CD4-positive, alpha-beta T cell treated with Interleukin-4 for 1 hour (primary cell): ENCODE data around the gene CEMIP.

Source experiments
- DNase-seq, 2 donors: peaks; one replicate each; pipeline ENCODE4 v3.0.0-alpha.2; 2020 to 2022

Gene CEMIP, protein sequence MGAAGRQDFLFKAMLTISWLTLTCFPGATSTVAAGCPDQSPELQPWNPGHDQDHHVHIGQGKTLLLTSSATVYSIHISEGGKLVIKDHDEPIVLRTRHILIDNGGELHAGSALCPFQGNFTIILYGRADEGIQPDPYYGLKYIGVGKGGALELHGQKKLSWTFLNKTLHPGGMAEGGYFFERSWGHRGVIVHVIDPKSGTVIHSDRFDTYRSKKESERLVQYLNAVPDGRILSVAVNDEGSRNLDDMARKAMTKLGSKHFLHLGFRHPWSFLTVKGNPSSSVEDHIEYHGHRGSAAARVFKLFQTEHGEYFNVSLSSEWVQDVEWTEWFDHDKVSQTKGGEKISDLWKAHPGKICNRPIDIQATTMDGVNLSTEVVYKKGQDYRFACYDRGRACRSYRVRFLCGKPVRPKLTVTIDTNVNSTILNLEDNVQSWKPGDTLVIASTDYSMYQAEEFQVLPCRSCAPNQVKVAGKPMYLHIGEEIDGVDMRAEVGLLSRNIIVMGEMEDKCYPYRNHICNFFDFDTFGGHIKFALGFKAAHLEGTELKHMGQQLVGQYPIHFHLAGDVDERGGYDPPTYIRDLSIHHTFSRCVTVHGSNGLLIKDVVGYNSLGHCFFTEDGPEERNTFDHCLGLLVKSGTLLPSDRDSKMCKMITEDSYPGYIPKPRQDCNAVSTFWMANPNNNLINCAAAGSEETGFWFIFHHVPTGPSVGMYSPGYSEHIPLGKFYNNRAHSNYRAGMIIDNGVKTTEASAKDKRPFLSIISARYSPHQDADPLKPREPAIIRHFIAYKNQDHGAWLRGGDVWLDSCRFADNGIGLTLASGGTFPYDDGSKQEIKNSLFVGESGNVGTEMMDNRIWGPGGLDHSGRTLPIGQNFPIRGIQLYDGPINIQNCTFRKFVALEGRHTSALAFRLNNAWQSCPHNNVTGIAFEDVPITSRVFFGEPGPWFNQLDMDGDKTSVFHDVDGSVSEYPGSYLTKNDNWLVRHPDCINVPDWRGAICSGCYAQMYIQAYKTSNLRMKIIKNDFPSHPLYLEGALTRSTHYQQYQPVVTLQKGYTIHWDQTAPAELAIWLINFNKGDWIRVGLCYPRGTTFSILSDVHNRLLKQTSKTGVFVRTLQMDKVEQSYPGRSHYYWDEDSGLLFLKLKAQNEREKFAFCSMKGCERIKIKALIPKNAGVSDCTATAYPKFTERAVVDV (N-terminal part only)

GRCh38 chr15:80778964-80779657 is at the start of gene CEMIP:
Gene CEMIP, plus strand, starts transcription at chr15:80779370. Its CDS starts 94,510 bp downstream, at chr15:80873880.
- peak in 1 of 2 donors; percentile 8 for DNase-seq

GRCh38 chr15:80730387-80730786 is 48.8 kb upstream of the CEMIP start:
- no peak for DNase-seq

DNA sequence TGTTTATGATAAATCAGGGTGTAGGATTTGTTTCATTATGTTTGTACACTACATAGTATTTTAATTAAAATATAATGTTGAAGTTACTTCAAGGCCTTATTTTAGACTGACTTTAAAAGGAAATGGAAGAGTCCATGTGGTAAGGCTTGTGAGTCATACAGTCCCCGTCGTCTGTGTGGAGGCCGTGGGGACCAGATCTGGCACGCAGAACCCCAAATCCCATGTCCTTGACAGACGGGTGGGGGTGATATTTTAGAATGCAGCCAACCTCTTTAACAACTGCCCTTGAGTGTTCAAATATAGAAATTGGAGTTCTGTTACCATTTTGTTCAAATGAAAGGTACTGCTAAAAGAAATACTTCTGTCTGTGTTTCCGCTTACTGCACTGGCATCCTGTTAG is 48.2 kb upstream of the CEMIP start:
- DNase-seq = no peak

DNA sequence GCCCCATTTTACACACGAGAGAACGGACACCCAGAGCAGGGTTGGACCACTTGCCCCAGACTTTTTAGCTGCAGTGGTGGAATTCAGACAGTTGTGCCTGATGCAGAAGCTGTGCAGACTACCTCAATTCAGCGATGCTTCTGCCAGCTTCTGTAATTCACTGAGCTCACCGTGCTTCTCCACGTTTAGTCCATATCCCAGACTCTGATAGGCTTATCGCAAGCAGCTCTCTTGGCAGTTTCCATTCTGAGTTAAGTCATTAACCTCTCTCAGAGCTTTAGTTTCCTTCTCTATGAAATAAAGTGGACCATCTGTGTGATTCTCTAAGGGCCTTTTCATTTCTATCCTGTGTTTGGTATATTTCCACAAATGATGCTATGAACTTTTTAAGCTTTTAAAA is 47.0 kb upstream of the CEMIP start:
- no peak for DNase-seq

- no peak for DNase-seq
These were observed 46.4 kb upstream of the CEMIP start for GRCh38 chr15:80732818-80733217.

- DNase-seq = no peak
These were observed 45.7 kb upstream of the CEMIP start for GRCh38 chr15:80733460-80733859.

- no peak for DNase-seq
These were observed 43.8 kb upstream of the CEMIP start for GRCh38 chr15:80735344-80735743.

- no peak for DNase-seq
These were observed 42.6 kb upstream of the CEMIP start for GRCh38 chr15:80736560-80736959.

- DNase-seq = no peak
These were observed 39.3 kb upstream of the CEMIP start for GRCh38 chr15:80739919-80740318.

DNA sequence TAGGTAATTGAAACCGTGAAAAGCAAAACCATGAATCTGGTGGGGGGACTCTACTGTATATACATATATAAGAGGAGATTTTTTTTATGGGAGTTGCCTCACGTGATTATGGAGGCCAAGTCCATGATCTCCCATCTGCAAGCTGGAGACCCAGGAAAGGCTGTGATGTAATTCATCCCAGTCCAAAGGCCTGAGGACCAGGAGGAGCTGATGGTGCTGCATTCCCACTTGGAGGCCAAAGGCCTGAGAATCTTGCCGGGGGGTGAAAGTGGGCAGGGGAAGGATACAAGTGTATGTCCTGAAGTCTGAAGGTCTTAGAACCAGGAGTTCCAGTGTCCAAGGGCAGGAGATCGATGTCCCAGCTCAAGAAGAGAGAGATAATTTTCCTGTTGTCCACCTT is 37.1 kb upstream of the CEMIP start:
- DNase-seq = no peak

GRCh38 chr15:80743189-80743833 is 35.9 kb upstream of the CEMIP start:
- no peak for DNase-seq

GRCh38 chr15:80744415-80744814 is 34.8 kb upstream of the CEMIP start:
- DNase-seq = no peak

DNA sequence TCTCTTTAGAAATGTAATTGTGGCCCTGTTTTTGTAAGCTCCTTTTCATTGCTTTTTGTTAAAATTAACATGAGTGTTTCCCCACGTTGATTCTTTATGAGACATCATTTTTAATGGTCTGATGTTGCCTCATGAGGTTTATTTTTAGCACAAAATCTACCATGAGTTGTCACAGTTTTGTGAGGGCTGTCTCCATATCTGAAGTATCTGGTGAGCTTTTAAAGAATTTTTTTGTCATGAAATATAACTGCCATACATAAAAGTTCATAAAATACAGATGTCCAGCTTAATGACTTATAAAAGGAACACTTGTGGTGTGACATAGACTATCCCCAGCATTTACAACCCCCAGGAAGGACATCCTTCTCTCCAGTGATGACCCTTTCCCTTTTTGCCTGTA is 34.3 kb upstream of the CEMIP start:
- DNase-seq = no peak

GRCh38 chr15:80745888-80746287 is 33.3 kb upstream of the CEMIP start:
- no peak for DNase-seq

DNA sequence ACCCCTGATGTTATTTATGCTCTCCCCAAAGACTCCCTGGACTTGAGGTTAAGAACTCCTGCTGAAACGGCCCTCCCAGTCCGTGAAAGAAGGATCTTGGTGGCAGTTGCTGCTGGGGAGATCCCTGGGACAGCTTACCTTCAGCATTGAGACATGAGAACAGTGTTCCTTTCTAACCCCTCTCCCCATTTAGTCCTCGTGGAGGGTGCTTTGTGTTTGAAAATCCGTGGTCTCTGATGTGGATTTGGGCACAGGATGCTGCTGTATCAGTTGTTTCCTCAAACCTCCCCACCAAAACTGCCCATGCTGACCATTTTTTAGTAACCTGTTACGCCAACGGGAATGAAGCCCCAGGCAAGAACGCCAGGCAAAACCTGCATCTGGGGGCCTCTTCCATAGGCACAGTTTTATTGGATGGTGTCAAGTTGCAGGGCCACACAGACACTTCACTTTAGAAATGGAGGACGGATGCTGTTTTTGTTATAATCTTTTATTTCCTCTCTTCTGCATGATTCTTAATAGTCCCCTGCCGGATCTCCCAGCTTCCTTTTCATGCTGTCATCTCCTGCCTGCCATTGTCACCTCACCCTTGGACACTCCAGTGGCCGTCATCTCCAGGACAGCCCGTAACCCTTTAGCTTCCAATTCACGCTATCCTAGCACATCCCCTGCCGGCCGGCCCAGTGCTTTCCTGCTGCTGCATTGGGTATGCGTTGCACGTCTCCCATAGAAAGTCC is 31.7 kb upstream of the CEMIP start:
- DNase-seq = no peak

DNA sequence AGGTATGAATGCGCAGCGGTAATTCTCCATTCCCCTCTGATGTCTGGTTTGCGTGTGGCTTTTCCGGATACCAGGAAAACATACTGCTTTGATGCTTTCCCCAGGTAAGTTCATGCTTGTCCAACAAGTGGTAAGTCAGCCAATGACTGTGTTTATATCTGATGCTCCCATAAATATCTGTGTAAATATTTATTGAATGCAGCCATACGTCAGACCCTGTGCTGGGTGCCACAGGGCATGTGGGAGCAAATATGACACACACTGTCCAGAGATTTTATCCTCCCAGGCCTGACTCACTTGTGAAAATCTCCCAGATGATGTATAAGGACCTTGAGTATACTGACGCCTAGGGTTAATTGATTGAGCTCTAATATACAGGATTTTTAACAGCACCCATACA is 29.6 kb upstream of the CEMIP start:
- no peak for DNase-seq

DNA sequence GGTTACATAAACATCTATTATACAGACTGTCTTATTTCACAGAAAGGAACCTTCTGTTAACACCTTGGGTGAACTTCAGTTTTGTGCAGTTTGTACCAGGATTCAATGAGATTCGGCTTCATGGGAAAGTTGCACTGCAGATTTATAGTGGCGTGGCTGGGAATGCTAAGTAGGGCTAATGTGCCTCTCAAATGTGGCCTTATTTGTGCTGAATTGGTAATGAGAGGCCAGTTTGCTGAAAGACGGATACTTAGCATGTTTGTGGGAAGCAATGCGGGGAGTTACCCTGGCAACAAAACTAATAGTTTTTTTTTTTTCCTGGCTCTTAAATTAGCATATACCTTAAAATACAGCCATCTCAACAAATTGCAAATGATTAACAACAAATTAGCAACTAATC is 28.6 kb upstream of the CEMIP start:
- no peak for DNase-seq

GRCh38 chr15:80752204-80752603 is 27.0 kb upstream of the CEMIP start:
- DNase-seq = no peak

- DNase-seq = no peak
These were observed 26.0 kb upstream of the CEMIP start for GRCh38 chr15:80753161-80753560.

- DNase-seq = no peak
These were observed 25.2 kb upstream of the CEMIP start for GRCh38 chr15:80754014-80754413.

- peak in 1 of 2 donors; percentile 15 for DNase-seq
These were observed 23.3 kb upstream of the CEMIP start for GRCh38 chr15:80755885-80756284.
